K562 (cell line): ENCODE results near the gene DHX29. TPM values are rescaled to one million over a fixed set of nuclear protein-coding genes. Genes with fewer than 3 reads are reported as not detected.
A peak's percentile ranks its signal among the peaks of the same experiment; 100 is the strongest.

Experiments used
- CREM ChIP-seq: IDR thresholded peaks from 2 replicates; pipeline ENCODE4 v1.6.1; 2014; ENCODE audit warnings: antibody characterized with exemption, low read depth
- EGR1 ChIP-seq: fragments of 450-650 bp; conservative IDR thresholded peaks from 2 replicates; pipeline ENCODE4 v1.6.1; 2017; ENCODE audit warnings: mild to moderate bottlenecking
- JUNB ChIP-seq: fragments of 450-650 bp; formaldehyde crosslinking; conservative IDR thresholded peaks from 2 replicates; pipeline ENCODE4 v1.4.0; 2020; ENCODE audit warnings: mild to moderate bottlenecking
- KLF1 ChIP-seq: fragments of 450-650 bp; IDR thresholded peaks from 2 replicates; pipeline ENCODE4 v1.6.1; 2016; ENCODE audit warnings: missing genetic modification characterization, missing compliant biosample characterization
- polyA plus RNA-seq, 8 experiments: library from polyadenylated mRNA; depleted of rRNA in 4 of 8; stranded (reverse) in 5 of 8; unstranded in 3 of 8; fragments of >200 nt; fragmentation: Nextera tagmentation in 2 of 8; fragmentation: Illumina TruSeq in 1 of 8; extraction: Ambion mirVana in 2 of 8; extraction: Trizol in 1 of 8; gene quantifications; 2 replicates each; pipeline versions ENCODE4 v1.2.1 to v1.2.3, GENCODE V29; 2011 to 2014; ENCODE audit warnings: inconsistent platforms in 1 of 8, missing spikeins in 1 of 8
- total RNA-seq, 7 experiments: library from RNA; depleted of rRNA in 6 of 7; stranded (reverse); fragments of >200 nt in 6 of 7; fragmentation: Illumina TruSeq in 2 of 7; extraction: Trizol in 2 of 7; gene quantifications; 2 replicates each; pipeline versions ENCODE4 v1.2.1 to v1.2.3, GENCODE V29; 2011 to 2021; ENCODE audit warnings: low replicate concordance in 1 of 7
- TF ChIP-seq, protein P1 (sequence below): fragments of 250-450 bp; sonication (Bioruptor Pico); IDR thresholded peaks from 2 replicates; pipeline ENCODE4 v1.5.0; 2021; ENCODE audit warnings: mild to moderate bottlenecking, moderate library complexity
- TF ChIP-seq, protein P2 (sequence below): sonication (generic); formaldehyde crosslinking; IDR thresholded peaks from 2 replicates; pipeline ENCODE4 v1.8.0; 2022; ENCODE audit warnings: missing genetic modification reagents, mild to moderate bottlenecking, moderate library complexity, borderline replicate concordance
- TF ChIP-seq, protein P3 (sequence below): fragments of 250-450 bp; sonication (Bioruptor Pico); IDR thresholded peaks from 2 replicates; pipeline ENCODE4 v1.4.0; 2020; ENCODE audit warnings: mild to moderate bottlenecking
- TF ChIP-seq, protein P4 (sequence below), 3 experiments: fragments of 200-800 bp in 1 of 3; fragments of 250-450 bp in 1 of 3; fragments of 450-650 bp in 1 of 3; sonication (Bioruptor Pico) in 1 of 3; sonication (Bioruptor generic) in 1 of 3; formaldehyde crosslinking in 1 of 3; IDR thresholded peaks; 2 replicates each; pipeline versions ENCODE4 v1.6.1 to v1.8.0; 2016 to 2022; ENCODE audit warnings: mild to moderate bottlenecking in 2 of 3, missing genetic modification characterization in 2 of 3, missing compliant biosample characterization in 1 of 3, moderate library complexity in 1 of 3
- TF ChIP-seq, protein P5 (sequence below): fragments of 200-800 bp; sonication (Bioruptor generic); IDR thresholded peaks from 2 replicates; pipeline ENCODE4 v1.6.1; 2017; ENCODE audit warnings: missing genetic modification characterization, missing compliant biosample characterization

DHX29 gene
- total and polyA plus RNA-seq, 9 of the 15 experiments (the other 6 are each of a cell fraction or from before 2014, with no cell fraction given) = 7.5 to 42.1 (median 25.0) TPM

DNA sequence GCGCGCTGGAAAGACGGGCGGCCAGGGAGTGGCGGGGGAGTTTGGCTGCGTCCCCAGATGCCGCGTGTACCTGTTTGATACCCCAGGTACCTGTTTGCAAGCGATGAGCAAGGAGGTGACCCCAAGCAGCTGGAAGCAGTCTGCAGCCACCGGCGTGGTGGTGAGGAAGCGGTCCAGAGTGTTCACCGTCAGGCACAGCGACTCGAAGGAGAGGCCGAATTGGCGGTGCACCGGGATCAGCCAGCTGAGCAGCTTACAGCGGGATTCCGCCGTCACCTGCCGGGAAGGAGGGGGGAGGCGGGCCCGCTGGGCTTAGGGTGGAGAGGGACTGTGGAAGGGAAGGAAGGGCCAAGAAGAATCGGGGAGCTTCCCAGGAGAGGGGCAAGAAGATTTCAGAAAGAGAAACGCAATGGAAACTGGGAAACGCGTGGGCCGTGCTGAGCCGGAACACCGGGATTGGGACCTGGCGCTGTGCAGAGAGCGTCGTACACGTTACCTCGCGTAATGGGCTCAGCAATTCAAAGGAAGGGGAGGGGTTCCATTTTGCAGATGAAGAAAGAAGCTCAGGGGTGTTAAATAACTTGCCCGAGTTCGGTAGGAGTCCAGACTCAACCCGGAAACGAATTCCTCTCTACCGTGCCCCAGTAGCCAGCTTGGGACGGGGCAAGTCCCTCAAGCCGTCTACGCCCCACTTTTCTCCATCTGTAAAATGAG is 75.1 kb downstream of the DHX29 start (continued):
- TF ChIP-seq, protein P1, sequence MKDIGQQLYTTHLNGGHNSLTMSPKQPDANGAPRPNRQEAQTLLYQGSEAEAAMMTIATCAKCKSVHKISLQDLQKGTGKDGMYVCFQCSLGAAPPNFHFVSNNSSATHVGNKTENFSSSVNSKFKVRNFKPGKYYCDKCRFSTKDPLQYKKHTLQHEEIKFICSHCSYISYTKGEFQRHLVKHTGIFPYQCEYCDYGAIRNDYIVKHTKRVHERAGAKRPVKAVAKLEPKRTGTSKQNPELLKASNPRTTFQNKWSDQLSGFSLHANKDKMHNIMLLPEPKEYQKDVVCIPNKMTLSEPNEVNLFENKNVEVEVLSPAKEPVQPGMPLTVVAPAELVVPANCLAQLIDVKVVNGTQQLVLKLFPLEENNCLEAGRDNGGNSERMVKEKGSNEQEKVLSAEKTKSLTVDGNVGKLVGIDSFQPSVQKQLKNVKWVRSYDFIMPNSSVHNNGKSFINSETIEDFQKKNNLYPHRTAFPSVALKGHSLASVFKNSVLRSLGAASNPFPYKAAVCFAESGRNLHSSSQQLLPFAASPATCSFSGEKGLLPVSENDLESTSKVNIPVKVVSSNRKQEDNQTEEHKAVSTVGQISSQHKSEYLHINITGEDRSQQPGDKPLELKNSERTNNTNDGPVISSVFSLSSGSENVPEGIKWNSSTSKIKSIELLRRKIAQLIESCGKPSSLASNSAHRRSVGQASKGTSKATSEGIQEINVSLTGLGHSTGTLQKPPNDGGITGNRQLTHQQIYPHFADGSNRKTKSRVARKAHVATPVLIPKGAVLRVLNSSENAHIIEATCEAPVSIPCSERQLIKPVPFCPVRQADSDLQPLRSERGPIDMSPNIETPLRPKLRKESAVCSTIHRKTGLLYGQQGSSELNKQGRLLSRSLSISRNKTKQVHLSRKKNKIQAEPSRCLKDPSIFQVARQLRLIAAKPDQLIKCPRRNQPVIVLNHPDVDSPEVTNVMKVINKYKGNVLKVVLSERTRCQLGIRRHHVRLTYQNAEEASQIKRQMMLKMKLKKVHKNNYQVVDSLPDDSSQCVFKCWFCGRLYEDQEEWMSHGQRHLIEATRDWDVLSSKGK (CRISPR knock-in tag) = no peak
- TF ChIP-seq, protein P2, sequence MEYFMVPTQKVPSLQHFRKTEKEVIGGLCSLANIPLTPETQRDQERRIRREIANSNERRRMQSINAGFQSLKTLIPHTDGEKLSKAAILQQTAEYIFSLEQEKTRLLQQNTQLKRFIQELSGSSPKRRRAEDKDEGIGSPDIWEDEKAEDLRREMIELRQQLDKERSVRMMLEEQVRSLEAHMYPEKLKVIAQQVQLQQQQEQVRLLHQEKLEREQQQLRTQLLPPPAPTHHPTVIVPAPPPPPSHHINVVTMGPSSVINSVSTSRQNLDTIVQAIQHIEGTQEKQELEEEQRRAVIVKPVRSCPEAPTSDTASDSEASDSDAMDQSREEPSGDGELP (CRISPR knock-in tag) = peak; percentile 20; the same call in 1 of the 2 replicates
- TF ChIP-seq, protein P3, sequence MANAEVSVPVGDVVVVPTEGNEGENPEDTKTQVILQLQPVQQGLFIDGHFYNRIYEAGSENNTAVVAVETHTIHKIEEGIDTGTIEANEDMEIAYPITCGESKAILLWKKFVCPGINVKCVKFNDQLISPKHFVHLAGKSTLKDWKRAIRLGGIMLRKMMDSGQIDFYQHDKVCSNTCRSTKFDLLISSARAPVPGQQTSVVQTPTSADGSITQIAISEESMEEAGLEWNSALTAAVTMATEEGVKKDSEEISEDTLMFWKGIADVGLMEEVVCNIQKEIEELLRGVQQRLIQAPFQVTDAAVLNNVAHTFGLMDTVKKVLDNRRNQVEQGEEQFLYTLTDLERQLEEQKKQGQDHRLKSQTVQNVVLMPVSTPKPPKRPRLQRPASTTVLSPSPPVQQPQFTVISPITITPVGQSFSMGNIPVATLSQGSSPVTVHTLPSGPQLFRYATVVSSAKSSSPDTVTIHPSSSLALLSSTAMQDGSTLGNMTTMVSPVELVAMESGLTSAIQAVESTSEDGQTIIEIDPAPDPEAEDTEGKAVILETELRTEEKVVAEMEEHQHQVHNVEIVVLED = no peak
- TF ChIP-seq KLF1 (tag) = 0 out of 2 replicates have a peak, but pooled peaks have one; percentile 22
- TF ChIP-seq, protein P4, sequence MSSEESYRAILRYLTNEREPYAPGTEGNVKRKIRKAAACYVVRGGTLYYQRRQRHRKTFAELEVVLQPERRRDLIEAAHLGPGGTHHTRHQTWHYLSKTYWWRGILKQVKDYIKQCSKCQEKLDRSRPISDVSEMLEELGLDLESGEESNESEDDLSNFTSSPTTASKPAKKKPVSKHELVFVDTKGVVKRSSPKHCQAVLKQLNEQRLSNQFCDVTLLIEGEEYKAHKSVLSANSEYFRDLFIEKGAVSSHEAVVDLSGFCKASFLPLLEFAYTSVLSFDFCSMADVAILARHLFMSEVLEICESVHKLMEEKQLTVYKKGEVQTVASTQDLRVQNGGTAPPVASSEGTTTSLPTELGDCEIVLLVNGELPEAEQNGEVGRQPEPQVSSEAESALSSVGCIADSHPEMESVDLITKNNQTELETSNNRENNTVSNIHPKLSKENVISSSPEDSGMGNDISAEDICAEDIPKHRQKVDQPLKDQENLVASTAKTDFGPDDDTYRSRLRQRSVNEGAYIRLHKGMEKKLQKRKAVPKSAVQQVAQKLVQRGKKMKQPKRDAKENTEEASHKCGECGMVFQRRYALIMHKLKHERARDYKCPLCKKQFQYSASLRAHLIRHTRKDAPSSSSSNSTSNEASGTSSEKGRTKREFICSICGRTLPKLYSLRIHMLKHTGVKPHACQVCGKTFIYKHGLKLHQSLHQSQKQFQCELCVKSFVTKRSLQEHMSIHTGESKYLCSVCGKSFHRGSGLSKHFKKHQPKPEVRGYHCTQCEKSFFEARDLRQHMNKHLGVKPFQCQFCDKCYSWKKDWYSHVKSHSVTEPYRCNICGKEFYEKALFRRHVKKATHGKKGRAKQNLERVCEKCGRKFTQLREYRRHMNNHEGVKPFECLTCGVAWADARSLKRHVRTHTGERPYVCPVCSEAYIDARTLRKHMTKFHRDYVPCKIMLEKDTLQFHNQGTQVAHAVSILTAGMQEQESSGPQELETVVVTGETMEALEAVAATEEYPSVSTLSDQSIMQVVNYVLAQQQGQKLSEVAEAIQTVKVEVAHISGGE (CRISPR knock-in tag; IDR thresholded peaks at IDR 0.05) = peak in 1 of 3 experiments; percentile 62; a peak in 1 of 6 replicates
- TF ChIP-seq JUNB = no peak
- TF ChIP-seq EGR1 = peak; percentile 47
- TF ChIP-seq, protein P5, sequence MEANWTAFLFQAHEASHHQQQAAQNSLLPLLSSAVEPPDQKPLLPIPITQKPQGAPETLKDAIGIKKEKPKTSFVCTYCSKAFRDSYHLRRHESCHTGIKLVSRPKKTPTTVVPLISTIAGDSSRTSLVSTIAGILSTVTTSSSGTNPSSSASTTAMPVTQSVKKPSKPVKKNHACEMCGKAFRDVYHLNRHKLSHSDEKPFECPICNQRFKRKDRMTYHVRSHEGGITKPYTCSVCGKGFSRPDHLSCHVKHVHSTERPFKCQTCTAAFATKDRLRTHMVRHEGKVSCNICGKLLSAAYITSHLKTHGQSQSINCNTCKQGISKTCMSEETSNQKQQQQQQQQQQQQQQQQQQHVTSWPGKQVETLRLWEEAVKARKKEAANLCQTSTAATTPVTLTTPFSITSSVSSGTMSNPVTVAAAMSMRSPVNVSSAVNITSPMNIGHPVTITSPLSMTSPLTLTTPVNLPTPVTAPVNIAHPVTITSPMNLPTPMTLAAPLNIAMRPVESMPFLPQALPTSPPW (CRISPR knock-in tag) = peak; percentile 22; the same call in 1 of the 2 replicates
- peak; percentile 27; the same call in 1 of the 2 replicates for TF ChIP-seq CREM
